GM12874 (cell line): ENCODE measurements around the gene CREB5.

Experiments
- TF ChIP-seq, protein P1 (sequence below): IDR thresholded peaks from 2 replicates; pipeline ENCODE4 v1.5.1; 2011; ENCODE audit warnings: low read depth, mild to moderate bottlenecking, control low read depth, low read length, moderate library complexity; ENCODE audit not compliant: insufficient read depth

The CREB5 gene

DNA sequence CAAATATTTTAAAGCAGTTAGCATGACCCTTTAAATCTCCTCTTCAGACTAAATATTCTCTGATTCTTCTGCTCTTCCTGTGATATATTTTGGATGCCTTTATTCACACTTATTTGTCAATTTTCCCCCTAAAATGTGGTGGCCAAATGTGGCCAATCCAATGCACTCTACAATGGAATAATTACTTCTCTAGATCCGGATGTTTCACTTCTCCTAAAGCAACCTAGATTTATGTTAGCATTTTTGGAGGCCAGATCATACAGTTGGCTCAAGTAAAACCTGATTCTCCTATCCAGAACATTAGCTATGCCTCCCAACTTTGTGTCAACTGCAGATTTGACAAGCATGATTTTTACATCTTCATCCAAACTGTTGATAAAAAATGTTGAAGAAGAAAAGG, 153.7 kb downstream of the CREB5 start:
- TF ChIP-seq, protein P1, sequence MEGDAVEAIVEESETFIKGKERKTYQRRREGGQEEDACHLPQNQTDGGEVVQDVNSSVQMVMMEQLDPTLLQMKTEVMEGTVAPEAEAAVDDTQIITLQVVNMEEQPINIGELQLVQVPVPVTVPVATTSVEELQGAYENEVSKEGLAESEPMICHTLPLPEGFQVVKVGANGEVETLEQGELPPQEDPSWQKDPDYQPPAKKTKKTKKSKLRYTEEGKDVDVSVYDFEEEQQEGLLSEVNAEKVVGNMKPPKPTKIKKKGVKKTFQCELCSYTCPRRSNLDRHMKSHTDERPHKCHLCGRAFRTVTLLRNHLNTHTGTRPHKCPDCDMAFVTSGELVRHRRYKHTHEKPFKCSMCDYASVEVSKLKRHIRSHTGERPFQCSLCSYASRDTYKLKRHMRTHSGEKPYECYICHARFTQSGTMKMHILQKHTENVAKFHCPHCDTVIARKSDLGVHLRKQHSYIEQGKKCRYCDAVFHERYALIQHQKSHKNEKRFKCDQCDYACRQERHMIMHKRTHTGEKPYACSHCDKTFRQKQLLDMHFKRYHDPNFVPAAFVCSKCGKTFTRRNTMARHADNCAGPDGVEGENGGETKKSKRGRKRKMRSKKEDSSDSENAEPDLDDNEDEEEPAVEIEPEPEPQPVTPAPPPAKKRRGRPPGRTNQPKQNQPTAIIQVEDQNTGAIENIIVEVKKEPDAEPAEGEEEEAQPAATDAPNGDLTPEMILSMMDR, result no peak

DNA sequence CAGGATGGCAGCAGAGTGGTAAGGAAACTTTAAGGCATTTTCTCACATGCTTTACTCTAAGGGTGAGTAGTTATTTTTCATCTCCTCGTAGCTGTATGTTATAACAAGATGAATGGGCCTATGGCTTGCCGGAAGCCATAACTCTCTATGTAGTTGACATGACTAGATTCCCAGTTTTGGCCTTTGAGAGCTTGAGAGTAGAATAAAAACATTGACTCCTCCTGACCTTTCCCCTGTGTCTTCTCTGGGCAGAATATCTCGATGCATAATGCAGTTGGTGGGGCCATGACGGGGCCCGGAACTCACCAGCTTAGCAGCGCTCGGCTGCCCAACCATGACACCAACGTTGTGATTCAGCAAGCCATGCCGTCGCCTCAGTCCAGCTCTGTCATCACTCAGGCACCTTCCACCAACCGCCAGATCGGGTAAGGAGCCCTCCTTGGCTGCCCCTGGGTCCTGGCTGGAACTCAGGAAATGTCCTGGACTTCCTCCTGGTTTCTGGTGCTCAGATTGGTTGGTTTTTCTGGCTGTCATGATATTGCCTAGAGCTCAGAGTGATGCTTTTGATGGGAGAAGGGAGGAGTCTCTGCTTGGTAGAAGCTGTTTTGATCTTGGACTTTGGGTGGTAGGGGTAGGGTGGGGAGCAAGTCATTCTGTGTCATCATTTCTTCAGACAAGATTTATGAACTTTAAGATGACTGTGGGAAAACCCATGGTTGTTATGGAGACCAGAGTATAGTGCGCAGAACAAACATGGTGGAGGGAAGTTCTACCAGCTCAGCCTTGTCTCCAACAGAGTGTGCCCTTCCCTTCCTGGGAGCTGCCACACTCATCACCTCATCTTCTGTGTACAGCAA, 158.0 kb downstream of the CREB5 start:
- TF ChIP-seq, protein P1, result no peak

DNA sequence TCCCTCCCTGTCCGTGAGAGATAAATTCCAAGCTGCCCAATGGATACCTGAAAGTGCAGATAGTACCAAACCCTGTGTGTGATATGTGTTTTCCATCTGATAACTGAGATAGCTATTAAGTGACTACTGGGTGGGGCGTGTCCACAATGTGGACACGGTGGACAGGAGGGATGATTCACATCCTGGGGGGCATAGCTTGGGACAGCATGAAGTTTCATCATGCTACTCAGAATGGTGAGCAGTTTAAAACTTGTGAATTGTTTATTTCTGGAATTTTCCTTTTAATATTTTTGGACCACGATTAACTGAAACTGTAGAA, 158.6 kb downstream of the CREB5 start:
- TF ChIP-seq, protein P1, result no peak

DNA sequence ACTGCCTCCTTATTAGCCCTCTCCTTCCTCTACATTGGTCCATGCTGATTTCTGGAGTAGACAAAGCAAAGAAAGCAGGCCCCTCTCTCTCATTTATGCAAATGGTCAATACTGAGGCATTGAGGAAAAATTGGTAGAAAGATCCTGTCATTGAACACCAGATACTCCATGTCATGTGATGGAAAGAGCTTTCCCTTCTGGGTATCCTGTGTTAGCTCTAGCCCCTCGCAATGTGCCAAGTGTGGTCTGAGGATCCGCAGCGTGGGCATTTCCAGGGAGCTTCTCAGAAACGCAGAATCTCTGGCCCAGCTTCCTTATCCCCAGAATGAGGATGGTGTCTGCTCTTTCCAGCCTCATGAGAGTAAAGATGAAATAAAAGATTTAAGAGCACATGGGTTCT, 159.1 kb downstream of the CREB5 start:
- TF ChIP-seq, protein P1, result no peak

DNA sequence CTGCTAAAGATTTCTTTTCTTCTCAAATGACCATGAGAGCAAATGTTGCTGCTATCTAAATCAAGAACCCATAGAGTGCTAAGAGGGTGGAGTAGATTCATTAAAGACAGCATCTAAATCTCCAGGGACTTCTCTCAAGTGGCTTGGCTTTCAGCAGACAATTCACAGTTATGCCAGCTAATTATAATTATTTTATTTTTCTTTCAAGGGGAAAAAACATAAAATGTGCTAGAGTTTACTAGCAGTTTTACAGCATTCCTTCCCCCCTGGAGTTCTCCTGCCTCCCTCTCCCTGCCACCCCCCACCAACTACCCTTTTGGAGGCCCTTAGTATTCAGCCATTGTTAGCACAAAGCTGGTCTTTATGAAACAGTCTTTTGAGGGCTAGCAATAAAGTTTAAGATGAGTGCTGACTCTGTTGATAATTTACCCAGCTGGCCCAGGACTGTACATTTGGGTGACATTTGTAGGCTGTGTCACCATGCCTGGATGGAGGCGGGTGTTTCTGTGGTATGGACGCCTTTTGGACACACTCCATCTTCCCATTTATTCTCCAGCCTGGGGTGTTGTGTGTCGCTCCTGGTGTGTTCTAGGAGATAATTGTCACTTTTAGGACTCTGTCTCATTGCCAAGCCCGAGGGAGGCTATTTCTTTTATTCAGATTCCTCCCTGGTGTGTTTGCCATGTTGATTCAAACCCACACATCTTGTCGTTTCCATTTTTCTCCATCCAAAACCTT, 160.2 kb downstream of the CREB5 start:
- TF ChIP-seq, protein P1, result no peak

DNA sequence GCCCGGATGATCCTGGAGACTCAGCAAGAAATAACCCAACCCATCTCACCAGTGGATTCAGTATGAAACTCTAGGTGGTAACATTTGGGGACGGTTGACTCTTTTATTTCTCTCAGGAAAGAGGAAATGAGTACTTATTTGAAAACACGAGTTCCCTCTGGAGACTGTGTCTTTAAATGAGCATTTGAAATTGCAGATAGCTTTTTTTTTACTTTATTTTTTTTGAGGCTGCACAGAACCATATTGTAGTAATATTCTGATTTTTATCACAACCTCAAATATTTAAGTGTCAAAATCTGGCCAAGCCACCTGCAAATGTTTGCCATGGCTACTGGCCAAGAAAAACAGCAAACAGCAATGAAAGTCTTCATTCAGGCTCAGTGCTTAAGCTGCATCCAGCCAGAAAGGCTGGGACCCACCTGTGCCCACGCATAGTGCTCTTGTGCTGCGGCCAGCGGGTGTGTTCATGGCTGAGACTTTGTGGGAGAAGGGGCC, 160.8 kb downstream of the CREB5 start:
- TF ChIP-seq, protein P1, result no peak

DNA sequence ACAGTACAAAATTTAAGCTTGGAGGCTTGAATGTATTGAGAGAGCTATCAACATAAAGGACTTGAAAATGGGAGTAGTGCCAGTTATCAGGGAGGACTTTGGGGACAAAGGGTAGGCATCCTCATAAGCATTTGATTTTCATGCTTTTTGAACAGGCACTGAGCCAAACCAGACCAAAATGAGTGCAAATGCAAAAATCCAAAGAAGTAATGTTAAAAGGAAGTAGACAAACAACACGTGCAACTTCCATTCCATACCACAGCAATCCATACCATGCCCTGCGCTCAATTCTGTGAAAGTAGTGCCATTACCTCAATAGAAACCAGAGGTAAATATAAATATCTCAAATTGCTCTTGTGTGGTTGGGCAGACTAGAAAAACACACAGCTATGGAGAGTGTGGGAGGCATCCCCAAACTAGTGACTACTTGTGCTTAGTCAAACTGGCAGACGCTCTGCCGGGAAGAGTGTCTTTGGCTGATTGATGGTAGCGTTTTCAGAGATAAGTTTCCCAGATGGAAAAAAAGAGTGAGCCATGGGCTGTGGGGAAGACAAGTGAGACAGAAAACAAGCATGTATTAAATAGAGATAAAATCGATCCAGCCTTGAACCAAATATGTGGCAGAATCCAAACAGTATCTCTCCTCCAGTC, 161.5 kb downstream of the CREB5 start:
- TF ChIP-seq, protein P1, result no peak
